ENCODE results near the gene PNPLA5. TPM values are rescaled to one million over a fixed set of nuclear protein-coding genes. Genes with fewer than 3 reads are reported as not detected.

PNPLA5 gene
- total RNA-seq, 1 experiment from 2014 or later, result not detected

DNA sequence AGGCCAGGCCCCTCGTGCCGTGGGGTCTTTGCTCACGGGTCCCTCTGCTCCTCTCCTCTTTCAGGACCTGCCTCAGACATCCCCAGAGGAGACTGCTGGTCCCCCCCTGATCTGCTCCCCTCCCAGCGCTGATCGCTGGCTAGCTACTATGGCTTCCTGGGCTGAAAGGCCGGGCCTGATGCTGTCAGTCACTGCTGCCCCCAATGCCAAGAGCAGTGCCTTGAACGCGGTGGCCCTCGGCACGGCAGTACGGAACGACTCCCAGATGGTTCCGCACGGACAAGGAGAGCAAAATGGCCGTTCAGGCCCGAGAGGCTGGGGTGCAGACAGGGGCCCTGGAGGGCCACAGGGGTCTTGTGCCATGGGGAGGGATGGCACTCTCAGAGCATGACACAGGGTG, 51.0 kb downstream of the PNPLA5 start:
- Histone ChIP-seq H3K4me2 (no peak overlapping the region), H3K79me2 (ENCODE audit: low read depth) (no peaks in the 10 kb centered on the region), H3K36me3 (ENCODE audit: low read depth) (no peaks in the 10 kb centered on the region), H3K9me3 (ENCODE audit: insufficient read depth, low read depth) (no peaks in the 10 kb centered on the region), H3K27ac (no peak overlapping the region), H2AFZ (no peak overlapping the region), H3K9me2 (ENCODE audit: insufficient read depth) (no peaks in the 10 kb centered on the region), H3K4me3 (no peak overlapping the region), H3F3A (ENCODE audit: insufficient read depth, low read depth) (no peaks in the 10 kb centered on the region), H4K20me1 (ENCODE audit: insufficient read depth) (no peaks in the 10 kb centered on the region; the same call in 1 of the 2 replicates), H3K27me3 (ENCODE audit: insufficient read depth, low read depth) (peaks cover 65% of the 10 kb centered on the region), H3K4me1 (replicated peaks; ENCODE audit: insufficient read depth) (no peaks in the 10 kb centered on the region)
- DNase-seq, result no peak
- intact Hi-C loops (cut with micrococcal nuclease; ENCODE audit: unreplicated experiment), result no loop called here
- TF ChIP-seq, protein P1, sequence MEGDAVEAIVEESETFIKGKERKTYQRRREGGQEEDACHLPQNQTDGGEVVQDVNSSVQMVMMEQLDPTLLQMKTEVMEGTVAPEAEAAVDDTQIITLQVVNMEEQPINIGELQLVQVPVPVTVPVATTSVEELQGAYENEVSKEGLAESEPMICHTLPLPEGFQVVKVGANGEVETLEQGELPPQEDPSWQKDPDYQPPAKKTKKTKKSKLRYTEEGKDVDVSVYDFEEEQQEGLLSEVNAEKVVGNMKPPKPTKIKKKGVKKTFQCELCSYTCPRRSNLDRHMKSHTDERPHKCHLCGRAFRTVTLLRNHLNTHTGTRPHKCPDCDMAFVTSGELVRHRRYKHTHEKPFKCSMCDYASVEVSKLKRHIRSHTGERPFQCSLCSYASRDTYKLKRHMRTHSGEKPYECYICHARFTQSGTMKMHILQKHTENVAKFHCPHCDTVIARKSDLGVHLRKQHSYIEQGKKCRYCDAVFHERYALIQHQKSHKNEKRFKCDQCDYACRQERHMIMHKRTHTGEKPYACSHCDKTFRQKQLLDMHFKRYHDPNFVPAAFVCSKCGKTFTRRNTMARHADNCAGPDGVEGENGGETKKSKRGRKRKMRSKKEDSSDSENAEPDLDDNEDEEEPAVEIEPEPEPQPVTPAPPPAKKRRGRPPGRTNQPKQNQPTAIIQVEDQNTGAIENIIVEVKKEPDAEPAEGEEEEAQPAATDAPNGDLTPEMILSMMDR (conservative IDR thresholded peaks at IDR 0.05), result no peak
- TF ChIP-seq EZH2 (IDR thresholded peaks at IDR 0.05; ENCODE audit: low read depth), result no peak
- no TSS peak for BruUV-seq (replicated peaks)
- CTCF ChIA-PET, result no interaction called here
- POLR2A ChIA-PET (ENCODE audit: unreplicated experiment), result no interaction called here

DNA sequence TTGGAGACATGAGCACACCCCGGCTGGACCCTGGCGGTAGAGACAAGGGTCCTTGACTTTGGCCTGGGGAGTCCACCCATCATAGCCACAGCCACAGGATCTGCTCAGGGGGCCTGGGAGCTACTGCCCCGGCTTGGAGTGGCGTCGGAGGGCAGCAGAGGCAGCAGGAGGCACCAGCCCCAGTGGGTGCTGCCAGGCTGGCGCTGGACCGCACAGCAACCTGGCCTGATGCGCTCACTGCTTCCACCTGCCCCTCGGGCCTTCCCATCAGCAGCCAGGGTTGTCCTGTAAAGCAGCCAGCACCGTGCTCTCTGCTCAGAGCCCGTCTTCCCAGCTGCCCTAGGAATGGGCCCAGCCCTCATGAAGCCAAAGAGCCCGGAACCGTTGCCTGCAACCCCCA, 51.4 kb downstream of the PNPLA5 start:
- ChIA-PET POLR2A (ENCODE audit: unreplicated experiment) (no interaction called here), CTCF (no interaction called here)
- Histone ChIP-seq H3K9me3 (ENCODE audit: insufficient read depth, low read depth) (no peaks in the 10 kb centered on the region), H2AFZ (no peak overlapping the region), H3K9me2 (ENCODE audit: insufficient read depth) (no peaks in the 10 kb centered on the region), H3K4me1 (replicated peaks; ENCODE audit: insufficient read depth) (no peaks in the 10 kb centered on the region), H3K27ac (no peak overlapping the region), H3K4me2 (no peak overlapping the region), H3K36me3 (ENCODE audit: low read depth) (no peaks in the 10 kb centered on the region), H3K4me3 (no peak overlapping the region), H4K20me1 (ENCODE audit: insufficient read depth) (no peaks in the 10 kb centered on the region; the same call in 1 of the 2 replicates), H3K27me3 (ENCODE audit: insufficient read depth, low read depth) (peaks cover 61% of the 10 kb centered on the region), H3F3A (ENCODE audit: insufficient read depth, low read depth) (no peaks in the 10 kb centered on the region), H3K79me2 (ENCODE audit: low read depth) (no peaks in the 10 kb centered on the region)
- TF ChIP-seq EZH2 (IDR thresholded peaks at IDR 0.05; ENCODE audit: low read depth), result no peak
- TF ChIP-seq, protein P1 (conservative IDR thresholded peaks at IDR 0.05), result no peak
- no TSS peak for BruUV-seq (replicated peaks)
- DNase-seq, result no peak
- intact Hi-C loops (cut with micrococcal nuclease; ENCODE audit: unreplicated experiment), result no loop called here

DNA sequence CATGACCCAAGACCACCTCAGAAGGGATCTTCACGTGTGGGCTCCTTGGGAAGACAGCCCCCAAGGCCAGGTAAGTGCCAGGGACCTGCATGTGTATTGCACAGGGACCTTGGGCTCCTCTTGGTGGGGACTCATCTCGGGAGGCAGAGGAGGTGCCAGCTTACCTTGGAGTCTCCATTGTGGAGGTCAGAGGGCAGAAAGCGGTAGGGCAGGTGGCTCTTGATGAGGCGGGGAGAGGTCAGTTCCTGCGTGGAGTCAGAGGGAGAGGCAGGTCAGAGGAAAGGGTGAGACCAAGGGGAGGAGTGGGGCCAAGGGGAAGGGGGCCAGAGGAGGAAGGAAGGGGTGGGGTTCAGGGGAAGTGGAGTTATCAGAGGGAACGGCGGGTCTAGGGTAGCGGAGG, 52.0 kb downstream of the PNPLA5 start:
- no TSS peak for BruUV-seq (replicated peaks)

More for the DNA sequence above, 52.0 kb downstream of the PNPLA5 start:
- no peak overlapping the region for H3K27ac ChIP-seq
- H3F3A ChIP-seq (ENCODE audit: insufficient read depth, low read depth), result no peaks in the 10 kb centered on the region
- H3K4me1 ChIP-seq (replicated peaks; ENCODE audit: insufficient read depth), result no peaks in the 10 kb centered on the region
- no peak overlapping the region for H3K4me2 ChIP-seq
- H2AFZ ChIP-seq, result no peak overlapping the region
- peaks cover 54% of the 10 kb centered on the region for H3K27me3 ChIP-seq (ENCODE audit: insufficient read depth, low read depth)
- no peaks in the 10 kb centered on the region for H3K9me3 ChIP-seq (ENCODE audit: insufficient read depth, low read depth)
- TF ChIP-seq EZH2 (IDR thresholded peaks at IDR 0.05; ENCODE audit: low read depth), result no peak
- TF ChIP-seq, protein P1 (conservative IDR thresholded peaks at IDR 0.05), result no peak
- H3K4me3 ChIP-seq, result no peak overlapping the region
- no peaks in the 10 kb centered on the region for H3K79me2 ChIP-seq (ENCODE audit: low read depth)
- H4K20me1 ChIP-seq (ENCODE audit: insufficient read depth), result no peaks in the 10 kb centered on the region; the same call in 1 of the 2 replicates
- CTCF ChIA-PET, result no interaction called here
- POLR2A ChIA-PET (ENCODE audit: unreplicated experiment), result no interaction called here
- H3K9me2 ChIP-seq (ENCODE audit: insufficient read depth), result no peaks in the 10 kb centered on the region
- H3K36me3 ChIP-seq (ENCODE audit: low read depth), result no peaks in the 10 kb centered on the region
- intact Hi-C loops (cut with micrococcal nuclease; ENCODE audit: unreplicated experiment), result no loop called here
- no peak for DNase-seq
